Activated CD4-positive, alpha-beta T cell treated with anti-CD3 and anti-CD28 coated beads for 48 hours (primary cell): ENCODE results near the gene CHD2.
"Not testable (repeated sequence)": the region's sequence is repeated elsewhere in the genome, so short reads cannot be mapped to it uniquely, and the experiment has no call there.

Source experiments
- DNase-seq: peaks from one replicate; pipeline ENCODE4 v3.0.0-alpha.2; 2020

Gene CHD2

GRCh38 chr15:92899948-92900730 lies at the start of gene CHD2:
Gene CHD2 (plus strand): TSS chr15:92900324. CDS start chr15:92901238, 914 bp downstream.
- DNase-seq: peak; percentile 74

DNA sequence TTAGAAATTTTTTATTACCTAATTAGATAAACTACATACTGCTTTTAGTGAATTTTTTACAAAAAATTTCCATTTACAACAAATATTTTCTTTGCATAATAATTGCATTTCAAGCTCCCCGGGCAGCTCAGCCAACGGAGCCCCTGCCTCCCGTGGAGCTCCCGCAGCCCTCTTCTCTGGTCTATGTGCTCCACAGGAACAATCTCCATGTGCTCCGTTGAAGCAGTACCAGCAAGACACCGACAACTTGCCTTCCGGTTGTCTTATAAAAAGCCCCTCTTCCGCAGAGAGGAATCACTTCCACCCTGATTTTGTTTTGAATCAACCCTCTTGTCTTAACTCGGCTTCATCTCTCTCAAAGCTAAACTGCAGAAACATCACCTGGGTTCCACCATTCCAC lies 46.9 kb upstream of the CHD2 start:
- DNase-seq: no peak

DNA sequence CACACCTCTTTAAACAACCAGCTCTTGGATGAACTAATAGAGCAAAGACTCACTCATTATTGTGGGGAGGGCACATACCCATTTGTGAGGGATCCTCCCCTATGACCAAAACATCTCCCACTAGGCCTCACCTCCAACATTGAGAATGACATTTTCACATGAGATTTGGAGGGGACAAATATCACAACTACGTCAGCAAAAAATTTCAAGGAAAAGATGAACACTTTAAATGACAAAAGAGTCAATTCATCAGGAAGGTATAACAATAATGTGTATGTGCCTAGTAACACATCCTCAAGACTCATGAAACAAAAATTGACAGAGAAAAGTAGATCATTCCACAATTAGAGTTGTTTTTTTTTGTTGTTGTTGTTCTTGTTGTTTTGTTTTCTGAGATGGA lies 38.4 kb upstream of the CHD2 start:
- no peak for DNase-seq

DNA sequence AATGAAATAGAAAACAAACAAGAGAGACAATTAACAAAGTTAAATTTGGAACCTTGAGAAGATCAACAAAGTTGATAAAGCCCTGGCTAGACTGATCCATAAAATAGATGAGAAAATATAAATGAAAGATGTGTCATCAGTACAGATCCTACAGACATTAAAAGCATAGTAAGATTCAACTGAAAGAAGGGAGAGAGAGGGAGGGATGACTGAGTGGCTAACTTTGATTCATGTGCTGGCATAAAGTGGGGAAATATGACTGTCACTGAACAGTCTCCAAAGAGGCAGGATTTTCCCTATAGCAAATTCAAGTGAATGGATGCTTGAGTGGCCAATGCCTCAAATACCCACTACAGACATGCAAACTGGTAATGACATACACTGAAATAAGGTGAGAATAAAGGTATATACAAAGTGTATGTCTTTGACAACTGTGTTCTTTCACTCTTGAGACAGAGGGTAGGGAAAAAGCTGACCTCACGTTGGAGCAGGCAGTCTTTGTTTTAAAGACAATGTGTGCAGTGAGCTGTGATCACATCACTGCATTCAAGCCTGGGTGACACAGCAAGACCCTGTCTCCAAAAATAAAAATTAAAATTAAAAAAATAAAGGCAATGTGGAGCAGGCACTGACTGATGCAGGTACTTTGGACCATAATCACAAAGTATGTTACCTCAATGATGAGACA lies 35.9 kb upstream of the CHD2 start:
- DNase-seq: no peak

DNA sequence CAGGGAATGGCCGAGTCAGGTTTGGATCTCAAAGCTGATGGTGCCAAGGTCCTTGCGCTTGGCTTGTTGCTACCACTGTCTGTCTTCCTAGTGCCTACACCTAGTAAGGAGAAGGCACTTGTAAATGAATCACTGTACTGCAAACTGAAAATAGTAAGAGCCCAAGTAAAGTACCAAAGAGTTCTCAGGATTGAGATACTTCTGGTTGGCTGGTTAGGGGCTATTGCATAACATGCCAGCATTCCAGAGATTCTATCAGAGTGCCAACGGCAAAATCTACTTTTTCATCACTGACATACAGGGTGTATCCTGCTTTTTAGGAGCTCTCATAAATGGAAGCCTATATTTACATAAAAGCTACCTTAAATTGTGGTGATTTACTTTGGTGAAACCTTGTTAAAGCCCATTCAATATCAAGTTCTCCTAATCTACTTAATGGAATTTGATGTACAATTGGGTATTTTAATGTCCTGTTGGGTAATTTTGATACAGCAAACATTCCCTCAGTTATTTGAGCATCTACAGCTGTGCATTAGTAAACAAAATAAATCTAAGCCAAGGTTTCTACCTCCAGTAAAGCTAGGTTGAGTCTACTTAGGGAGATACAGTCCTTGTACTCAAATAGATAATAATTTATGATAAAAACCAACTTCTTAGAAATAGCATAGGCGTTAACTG lies 30.7 kb upstream of the CHD2 start:
- DNase-seq: no peak

DNA sequence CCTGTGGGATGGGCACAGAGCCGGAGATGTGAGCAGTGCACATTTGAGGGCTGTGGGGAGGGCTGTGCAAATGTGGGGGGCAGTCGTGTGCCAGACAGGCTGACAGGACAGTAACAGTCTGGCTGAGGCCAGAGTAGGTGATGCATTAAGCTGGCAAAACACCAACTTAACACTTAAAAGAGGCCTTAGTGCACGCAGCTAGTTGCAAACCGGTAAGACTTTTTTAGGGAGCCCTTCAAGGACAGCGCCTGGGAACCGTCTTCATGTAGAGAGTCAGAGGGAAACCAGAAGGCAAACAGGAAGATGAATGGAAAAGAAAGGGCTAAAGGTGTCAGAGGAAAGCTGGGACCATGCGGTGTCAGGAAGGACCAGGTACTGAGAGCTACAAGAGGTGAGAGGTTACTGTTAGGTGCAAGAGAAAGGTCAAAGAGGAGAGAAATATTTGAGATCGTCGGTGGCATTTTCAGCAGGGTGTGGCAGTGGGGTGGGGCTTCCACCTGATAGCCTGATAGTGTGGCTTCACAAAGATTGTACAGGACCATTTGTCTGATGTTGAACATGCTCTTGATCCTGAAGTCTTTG lies 30.0 kb upstream of the CHD2 start:
- no peak for DNase-seq

DNA sequence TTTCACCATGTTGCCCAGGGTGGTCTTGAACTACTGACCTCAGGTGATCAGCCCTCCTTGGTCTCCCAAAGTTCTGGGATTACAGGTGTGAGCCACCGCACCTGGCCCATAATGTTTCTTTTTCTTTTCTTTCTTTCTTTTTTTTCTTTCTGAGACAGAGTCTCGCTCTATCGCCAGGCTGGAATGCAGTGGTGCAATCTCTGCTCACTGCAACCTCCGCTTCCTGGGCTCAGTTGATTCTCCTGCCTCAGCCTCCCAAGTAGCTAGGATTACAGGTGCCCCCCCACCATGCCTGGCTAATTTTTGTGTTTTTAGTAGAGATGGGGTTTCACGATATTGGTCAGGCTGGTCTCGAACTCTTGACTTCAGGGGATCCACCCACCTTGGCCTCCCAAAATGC lies 27.2 kb upstream of the CHD2 start:
- DNase-seq: not testable (repeated sequence)

GRCh38 chr15:92877000-92877399 lies 23.1 kb upstream of the CHD2 start:
- DNase-seq: no peak

DNA sequence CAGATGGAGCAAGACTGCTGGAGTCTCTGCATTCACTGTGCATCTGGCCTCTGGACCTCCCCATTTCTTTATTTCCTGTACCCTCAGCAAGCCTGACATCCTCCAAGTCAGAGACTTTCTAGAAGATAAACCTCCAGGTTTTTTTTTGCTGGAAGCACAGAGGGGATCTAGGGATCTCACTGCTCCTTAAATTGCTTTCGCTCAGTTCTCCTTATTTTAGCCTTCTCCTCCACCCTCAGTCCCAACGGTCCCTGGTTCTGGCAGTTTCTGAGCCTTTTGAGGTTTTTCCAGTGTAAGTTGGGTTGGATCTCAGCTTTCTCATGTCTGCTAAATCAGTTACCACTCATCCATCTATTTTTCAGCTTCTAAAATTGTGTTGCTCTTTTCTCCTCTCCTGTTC lies 22.7 kb upstream of the CHD2 start:
- no peak for DNase-seq

- no peak for DNase-seq
Observed at GRCh38 chr15:92878593-92879053, 21.5 kb upstream of the CHD2 start.

GRCh38 chr15:92879949-92880725 lies 20.0 kb upstream of the CHD2 start:
- no peak for DNase-seq

- DNase-seq: no peak
Observed at GRCh38 chr15:92880796-92881195, 19.3 kb upstream of the CHD2 start.

DNA sequence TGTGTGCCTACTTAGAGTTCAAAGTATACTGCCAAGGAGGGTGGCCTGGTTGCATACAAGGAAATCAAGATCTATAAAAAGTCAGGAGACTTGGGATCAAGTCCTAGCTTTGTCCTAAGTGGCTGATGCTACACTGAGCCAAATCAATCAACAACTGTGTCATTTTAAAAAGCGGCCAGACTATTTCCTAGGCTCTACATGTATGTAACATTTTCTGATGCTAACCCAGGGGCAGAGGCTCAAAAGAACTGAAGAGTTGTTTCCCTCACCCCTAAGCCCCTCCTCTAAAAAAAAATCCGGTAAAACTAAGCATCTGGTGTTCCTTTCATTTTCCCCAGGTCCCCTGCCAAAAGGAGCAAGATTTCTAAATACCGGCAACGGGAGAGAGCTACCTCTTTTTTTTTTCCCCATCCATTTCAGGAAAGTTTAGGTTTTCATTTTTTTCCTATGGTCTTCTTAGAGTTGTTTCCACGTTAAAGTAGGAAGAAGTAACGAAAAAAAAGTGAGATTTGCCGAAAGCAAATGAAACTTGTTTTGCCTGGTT lies 18.8 kb upstream of the CHD2 start:
- DNase-seq: no peak

DNA sequence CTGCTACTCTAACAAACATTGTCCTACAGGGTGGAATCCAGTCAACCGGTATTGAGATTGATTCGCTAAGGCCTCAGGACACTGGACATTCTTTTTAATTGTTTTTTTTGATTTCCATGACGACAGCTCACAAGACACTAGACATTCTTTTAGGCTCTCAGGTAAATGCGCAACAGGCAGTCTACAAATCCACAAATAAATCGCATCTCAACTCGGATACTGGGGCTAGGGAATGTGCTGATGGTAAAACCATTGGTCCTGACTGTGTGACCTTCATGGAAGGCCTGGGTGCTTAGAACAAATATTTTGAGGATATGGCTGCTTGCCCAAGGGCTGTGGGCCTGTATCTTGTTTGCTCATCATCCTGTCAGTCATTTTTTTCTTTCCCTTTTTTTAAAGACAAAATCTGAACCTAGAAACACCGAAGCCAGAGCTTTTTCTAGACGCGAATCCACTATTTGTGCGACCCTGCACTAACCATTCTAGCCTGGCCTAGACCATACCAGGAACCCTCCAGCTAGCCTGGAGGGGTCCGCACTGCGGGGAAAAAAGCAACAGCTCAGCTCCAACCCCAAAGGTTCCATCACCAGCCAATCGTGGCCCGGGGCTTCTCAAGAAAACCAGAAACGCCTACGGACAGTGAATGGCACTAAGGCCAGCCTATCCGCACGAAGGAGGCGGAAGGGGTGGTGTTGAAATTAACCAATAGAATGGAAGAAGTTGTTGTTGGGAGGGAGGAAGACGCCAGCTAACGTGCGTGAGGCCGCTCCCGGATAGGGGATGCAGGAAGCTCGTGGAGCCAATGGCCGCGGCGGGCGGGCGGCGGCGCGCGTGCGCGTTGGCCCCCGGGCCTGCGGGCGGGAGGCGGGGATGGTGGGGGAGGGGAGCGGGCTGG lies 18.1 kb upstream of the CHD2 start:
- peak; percentile 98 for DNase-seq

GRCh38 chr15:92882697-92883162 lies 17.4 kb upstream of the CHD2 start:
- DNase-seq: no peak

DNA sequence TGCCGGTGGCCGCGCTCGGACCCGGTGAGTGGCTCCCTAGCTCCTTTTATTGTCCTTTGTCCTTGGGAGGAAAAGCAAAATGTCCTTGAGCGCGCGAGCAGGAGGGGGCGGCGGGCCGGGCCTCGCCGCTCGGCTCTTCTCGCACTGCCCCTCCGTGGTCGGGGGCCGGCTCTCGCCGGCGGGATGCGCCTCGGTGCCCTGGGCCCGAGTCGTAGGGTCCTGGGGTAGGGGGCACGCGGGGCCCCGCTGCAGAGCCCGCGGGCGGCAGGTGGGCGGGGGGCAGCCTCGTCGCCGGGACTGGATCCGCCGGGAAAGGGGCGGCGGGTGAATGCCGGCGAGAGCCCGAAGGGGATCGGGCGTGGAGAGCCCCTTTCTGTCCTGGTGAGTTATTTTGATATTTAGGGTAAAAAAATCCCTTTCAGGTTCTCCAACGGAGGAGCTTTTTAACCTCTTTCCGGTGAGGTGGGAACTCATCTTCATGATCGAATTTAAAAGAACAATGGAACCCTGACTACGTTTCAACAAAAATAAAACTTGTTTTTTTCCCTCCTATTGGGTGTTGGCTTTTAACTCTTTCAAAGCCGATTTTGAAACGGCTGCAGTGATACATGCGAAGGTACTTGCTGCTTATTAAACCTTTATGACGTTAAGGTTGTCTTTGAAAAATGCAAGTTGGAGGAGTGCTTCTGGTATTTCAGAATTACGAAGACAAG lies 16.8 kb upstream of the CHD2 start:
- peak; percentile 45 for DNase-seq

GRCh38 chr15:92883876-92884435 lies 16.2 kb upstream of the CHD2 start:
- no peak for DNase-seq

GRCh38 chr15:92884436-92885223 lies 15.5 kb upstream of the CHD2 start:
- no peak for DNase-seq
